ENCODE results near the gene GRID1.

DNA sequence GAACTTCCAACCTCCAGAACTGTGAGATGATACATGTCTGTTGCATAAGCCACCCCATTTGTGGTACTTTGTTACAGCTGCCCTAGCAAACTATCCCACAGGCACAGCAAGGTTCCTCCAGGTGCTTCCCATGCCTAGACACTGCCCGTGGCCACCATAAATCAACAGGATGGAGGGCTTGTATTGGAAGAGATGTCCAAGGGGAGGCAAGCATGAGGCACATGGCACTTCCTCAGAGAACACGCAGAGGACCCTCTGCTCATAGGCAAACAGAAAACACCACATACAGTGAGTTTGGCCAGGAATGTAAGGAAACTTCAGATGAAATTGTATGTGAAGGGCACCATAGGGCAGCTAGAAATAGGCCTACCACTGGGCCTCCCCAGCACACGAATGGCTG lies 291.1 kb downstream of the GRID1 start:
- TF ChIP-seq GATA2 (IDR thresholded peaks at IDR 0.05; ENCODE audit: low read depth, low read length) (no peak), GATA3 (IDR thresholded peaks at IDR 0.05; ENCODE audit: low read depth, low read length) (no peak)

Data from SH-SY5Y (cell line).